Activated CD4-positive, CD25-positive, alpha-beta regulatory T cell (primary cell): ENCODE results near the gene CFAP97D1.

Experiments used
- DNase-seq, 4 experiments: peaks; one replicate each; lab custom pipeline; 2025; lab: John Stamatoyannopoulos, UW

CFAP97D1 gene

DNA sequence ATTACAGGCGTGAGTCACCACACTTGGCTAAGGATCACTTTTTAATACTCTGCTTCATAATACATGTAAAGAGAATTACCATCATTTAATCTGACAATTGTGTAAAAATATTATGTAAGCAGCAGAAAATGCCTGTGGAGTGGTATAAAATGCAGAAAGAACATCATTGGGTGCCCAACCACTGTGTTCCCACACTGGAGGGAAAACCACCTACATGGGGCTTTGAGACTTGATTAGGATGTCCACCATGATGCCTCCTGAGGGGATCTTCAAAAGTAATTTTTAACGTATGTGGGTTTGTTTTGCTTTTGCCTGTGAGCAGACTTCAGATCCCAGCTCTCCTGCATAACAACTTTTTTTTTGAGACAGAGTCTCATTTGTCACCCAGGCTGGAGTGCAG lies 18.8 kb downstream of the CFAP97D1 start:
- no peak for DNase-seq

DNA sequence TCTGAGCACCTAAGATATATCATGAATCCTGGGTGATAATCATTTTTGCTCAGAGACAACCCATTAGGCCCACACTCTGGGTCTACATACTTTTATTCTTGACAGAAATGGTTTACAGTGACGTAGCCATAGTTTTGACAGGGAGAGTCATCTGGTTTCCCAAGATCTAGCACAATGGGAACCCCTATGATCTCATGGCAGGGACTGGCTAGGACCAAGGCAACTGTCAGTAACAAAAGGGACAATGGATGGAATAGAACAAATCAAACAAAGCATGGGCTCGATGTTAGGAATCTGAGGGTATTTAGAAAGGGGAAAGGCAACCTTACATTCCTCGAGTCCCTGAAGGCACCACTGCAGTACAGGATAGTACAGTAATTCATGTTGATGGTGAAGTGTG lies 20.5 kb downstream of the CFAP97D1 start:
- no peak for DNase-seq

DNA sequence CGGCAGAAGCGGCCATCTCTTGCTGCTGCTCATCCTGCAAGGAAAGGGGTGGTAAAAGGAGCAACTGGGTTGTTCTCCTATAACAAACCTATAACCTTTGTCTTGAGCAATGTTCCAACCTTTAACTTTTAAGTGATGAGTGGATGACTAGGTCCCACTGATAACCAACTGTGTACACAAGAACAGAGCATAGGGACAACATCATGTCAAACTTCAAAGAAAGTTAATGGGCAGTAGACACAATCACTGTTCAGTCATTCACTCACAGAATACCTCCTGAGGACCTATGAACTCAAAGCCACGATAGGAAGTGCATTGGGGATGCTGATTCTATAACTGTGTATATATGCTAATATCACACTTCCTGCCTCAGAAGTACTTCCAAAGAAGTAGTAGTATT lies 21.6 kb downstream of the CFAP97D1 start:
- no peak for DNase-seq

DNA sequence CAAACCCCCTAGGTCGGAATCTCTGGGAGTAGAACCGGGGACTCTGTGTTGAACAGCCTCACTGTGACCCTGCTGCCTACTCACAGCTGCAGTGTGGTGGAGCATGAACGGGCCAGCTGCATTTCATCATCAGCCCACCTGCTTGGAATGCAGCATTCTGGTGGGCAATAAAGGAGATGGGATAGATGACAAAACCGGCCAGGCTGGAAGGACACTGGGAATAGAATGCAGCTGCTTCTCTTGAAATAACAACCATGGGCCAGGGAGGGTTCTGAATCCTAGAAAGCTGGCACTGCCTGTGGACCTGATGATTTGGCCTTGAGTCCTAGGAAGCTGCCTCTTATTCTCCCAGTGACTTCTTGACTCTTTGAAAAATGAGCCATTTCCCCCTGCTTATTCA lies 23.5 kb downstream of the CFAP97D1 start:
- DNase-seq = no peak

DNA sequence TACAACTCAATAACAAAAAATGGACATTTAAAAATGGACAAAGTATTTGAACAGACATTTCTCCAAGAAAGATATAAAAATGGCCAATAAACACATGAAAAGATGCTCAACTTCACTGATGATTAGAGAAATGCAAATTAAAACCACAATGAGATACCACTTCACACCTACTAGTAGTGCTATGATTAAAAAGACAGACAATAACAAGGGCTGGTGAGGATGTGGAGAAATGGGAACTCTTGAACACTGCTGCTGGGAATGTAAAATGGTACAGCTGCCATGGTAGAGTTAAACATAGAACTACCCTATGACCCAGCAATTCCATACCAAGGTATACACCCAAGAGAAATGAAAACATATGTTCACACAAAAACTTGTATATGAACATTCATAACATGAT lies 24.9 kb downstream of the CFAP97D1 start:
- no peak for DNase-seq

DNA sequence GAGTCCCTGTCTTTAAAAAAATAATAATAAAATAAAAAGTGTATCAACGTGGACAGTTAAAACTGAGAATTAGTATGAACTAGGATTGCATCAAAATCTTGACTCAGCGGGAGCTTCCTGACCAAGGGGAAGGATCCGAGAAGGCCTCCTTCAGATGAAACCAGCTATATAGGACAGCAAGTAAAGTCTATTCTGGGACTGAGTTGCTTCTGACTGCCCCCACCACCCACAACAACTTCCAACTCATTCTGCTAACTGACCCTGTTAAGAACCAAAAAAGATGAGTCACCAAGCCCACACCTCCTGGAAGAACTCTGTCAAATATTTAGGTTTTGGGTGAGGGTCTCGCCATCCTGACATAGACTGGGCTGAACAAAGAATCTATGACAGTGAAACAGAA lies 27.8 kb downstream of the CFAP97D1 start:
- DNase-seq = no peak

DNA sequence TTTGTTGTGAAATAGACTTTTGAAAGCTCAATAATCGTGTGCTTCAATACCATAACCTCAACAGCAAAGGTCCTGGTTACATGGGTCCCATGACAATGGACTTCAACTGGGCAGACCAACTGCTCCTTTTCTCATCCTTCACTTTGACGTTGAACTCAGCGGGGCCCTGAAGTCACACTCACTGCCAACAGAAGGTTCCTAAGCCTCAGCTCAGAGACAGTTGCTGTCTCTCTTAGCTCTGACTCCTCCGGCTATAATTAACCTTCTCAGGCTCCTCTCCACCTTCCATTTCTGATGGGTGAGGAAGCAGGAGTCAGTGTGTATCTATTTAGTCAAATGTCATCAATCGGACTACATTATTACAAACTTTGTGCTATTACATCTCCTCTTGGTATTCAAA lies 28.9 kb downstream of the CFAP97D1 start:
- no peak for DNase-seq

DNA sequence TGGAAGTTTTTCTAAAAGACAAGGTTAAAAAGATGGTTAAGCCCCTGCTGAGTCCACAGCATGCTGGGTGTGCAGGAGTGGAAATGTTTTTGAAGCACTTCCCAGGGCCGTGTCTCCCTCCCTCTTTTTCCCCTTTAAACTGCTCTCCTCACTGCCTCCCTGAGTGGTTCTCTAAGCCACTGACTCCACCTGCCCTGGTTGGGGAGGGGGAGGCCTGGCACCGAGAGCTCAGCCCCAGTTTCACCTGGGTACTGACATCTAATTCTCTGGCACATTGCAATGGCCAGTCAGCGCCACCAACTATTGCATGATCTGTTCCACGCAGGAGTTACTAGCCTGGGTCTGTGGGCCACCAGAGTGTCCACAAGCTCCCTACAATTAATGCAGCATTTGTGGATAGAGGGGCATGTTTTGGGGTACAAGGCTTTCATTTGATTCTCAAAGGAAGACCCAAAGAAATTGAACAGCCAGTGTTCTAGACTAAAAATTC lies 30.0 kb downstream of the CFAP97D1 start:
- no peak for DNase-seq

DNA sequence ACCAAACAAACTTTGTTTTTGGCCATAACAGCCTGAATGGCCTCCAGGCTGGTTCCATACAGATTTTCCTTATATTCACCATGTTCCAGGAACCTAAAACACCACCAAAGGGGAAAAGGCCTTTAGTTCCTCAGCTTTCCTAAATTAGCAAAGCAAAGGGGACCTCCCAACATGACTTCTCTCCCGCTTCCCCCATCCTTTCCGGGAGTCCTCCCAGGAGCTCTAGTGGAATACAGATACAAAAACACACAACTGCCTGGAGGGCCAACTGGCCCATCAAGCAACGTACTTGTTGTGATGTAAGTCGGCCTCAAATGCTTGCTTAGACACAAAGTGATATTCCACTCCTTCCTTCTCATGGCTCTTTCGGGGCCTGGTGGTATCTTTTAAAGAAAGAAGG lies 30.6 kb downstream of the CFAP97D1 start:
- DNase-seq = no peak

DNA sequence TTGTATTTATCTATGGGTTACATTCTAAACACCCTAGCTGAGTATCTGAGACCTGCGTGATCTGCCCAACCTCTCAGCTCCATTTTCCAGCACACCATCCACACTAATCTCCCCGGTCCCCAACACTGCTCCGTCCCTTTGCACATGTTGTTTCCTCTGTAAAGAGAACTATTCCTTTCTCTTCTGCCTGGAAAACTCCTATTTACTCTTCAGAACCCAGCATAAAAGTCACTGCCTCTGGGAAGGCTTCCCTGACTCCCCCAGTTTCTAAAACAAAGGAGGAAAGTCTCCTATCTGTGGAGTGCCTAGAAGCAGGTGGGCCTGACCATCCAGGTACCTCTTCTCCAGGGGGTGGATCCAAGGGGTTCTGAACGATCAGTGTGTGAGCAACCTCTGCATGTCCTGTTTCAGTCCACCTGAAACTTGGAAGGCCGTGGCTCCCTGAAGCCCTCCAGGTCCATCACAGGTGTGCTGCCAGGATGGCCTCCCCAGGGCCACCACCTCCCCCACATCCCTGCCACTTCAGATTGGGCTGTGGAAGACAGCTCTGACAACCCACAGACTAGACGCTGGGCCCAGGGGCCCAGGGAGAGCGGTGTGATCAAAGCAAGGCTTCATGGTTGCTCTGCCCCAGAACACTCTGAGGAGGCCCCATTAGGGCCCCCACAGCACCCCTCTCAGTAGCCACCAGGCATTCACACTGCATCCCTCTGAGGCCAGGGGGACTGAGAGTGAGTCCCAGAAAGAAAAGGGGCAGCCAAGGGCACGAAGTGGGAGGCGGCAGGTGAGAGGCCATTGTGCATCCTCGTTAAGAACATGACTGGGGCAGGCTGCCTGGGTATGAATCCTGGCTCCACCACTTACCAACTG lies 32.4 kb downstream of the CFAP97D1 start:
- DNase-seq = no peak

DNA sequence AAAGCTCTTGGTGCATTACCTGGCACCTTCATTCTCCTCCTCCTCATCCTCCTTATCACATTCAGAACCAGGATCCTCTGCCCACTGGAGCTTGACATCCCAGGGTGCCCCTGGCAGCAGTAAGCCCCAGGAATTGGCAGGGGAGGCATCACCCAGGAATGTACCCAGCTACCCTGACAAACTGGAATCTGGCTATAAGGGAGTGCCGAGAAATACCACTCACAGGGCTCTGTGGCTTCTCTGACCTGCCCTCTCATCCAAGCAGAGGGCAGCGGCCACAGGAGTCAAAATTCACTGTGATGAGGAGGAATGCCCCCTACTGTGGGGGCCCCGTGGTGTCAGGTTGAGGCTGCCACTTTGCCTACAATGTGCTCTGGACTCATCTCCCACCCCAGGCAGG lies 33.2 kb downstream of the CFAP97D1 start:
- no peak for DNase-seq

DNA sequence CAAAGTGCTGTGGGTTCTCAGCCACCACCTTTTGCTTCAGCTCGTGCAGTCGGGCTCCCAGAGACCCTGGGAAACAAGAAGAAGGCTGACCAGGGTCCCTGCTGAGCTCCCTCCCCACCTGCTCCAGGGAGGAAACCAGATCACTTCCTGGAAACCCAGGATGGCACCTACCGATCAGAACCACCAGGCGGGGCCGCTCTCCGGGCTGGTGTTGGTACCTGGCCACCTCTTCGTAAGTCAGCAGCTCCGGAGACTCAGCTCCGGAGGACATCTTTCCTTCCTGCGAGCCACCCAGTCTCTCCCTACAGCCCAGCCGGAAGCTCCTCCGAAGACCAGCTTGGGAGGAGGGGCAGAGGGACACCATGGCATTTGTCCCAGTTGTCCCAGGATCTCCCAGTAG lies 33.8 kb downstream of the CFAP97D1 start:
- DNase-seq = no peak

DNA sequence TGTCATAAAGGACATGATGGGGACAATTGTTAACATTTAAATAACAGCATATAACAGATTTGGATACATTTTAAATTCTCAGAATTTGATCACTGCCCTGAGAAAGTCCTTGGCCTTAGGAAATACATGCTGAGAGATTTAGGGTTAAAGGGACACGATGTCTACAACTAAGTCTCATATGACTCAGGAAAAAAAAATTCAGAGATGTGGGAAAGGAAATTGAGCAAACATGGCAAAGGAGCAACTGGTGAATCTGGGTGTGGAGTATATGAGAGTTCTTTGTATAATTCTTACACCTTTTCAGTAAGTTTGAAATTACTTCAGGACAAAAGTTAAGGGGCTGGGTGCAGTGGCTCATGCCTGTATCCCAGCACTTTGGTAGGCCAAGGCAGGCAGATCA lies 34.5 kb downstream of the CFAP97D1 start:
- DNase-seq = no peak

DNA sequence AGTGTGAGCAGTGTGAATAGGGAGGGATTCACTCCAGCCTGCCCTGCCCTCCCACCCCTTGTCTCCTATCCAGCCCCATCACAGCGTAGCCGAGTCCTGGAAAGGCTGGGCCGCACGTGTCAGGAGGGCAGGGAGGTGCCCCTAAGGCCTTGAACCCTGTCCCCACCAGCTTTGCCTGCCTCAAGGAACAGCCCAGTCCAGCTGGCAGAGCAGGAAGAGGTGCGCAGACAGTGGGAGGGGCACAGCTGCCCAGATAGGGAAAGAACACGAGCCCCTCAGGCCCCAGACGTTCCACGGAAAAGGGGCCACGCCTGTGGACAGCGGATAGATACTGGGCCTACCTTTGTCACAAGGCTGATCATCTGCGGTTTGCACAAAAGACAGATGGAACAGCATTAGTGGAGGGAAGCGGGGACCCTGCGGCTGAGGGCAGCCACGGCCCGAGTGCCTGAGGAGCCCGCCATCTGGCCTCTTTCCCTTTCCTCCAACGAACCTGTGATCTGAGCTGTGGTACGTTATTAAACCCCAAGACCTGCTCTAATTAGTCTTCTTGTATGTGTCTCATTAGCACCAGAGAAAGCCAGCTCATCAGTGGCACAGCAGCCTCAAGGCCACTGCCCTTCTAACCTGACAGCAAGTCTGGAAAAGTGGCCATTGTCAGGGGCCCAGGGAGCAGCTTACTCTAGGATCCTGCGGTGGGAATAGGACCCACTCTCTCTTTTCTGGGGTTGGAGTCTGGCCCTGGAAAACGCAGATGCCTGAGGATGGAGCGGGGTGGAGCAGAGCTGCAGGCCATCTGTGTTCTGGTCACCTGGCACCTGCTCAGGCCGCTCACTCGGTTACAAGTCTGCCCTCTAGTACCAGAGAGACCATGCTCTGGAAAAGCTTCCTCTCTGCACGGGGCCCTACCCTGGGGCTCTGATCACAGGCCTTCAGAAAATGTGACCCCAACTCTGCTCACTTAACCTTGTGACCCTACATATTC lies 36.4 kb downstream of the CFAP97D1 start:
- DNase-seq = no peak

DNA sequence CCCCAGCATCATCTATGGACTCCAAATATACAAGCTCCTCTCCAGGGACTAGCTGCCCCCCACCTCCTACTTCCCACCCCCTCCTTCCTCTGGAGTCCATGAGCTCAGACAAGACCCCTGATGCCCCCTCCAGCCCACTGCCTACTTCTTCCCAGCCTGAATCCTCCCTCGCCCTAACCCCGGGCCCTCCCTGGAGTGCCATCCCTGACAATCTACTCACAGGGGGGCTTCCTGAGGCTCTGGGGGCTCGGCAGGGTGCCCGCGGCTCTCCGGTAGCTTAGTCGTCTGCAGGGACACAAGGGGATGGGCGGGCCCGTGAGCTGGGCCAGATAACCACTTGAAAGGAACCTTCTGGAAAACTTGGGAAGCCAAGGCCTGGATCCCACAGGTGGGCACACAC lies 37.6 kb downstream of the CFAP97D1 start:
- DNase-seq = no peak

DNA sequence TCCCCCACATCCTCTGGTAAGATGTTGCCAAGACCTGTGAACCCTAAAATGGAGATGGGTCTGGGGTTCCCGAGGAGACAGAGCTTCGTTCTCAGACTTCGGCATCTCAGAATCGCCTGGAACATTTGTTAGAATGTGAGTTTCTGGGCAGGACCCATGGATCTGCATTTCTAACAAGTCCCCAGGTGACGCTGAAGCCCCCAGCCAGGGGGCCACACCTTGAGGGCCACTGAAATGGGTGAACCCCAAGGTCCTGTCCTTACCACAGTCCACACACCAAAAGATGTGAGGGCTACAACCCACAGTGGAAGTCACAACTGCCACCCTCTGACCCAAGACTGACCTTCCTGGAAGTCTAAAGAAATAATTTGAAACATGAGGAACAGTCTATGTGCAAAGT lies 38.7 kb downstream of the CFAP97D1 start:
- DNase-seq = no peak

DNA sequence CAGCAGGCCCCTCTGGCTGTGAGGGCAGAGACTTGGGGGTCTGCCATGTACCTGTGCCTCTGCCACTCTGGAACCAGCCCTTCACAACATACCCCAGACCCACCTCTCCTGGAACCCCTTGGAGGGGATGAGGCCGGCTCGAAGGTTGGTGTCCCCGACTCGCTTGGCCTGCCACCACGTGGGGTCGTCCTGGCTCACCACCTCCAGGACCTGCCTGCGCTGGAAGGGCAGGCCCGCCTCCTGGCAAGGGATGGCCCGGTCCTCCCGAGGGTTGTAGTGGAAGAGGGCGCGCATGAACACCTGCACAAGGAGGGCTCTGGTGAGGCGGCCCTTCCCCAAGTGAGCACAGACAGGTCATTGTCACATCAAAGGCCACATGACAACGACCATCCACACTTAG lies 40.5 kb downstream of the CFAP97D1 start:
- no peak for DNase-seq

DNA sequence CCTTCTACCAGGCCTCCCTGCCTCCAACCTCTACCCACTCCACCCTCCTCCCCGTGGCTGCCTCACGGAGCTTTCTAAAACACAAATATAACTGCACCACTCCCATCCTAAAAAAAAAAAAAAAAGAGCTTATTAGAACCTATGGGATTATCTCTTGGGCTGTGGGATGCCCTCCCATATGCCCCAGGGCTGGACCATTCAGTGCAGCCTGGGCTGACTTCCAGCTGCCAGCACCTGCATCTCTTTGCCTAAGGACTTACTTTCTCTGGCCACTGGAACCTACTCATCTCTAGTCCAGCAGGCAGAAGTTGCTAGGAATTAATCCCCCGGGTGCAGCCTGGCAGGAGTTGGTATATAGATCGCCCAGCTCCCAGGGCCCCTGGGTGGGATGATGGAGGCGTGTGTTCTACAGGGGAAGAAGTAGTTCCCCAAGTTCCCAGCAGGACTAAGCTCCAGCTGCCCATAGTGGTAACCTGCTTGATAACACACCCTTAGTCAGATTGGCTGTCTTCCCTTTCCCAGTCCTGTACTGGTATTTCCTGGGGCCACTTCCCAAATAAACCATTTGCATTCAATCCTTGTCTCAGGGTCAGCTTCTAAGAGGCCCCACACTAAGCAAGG lies 42.4 kb downstream of the CFAP97D1 start:
- DNase-seq = no peak

DNA sequence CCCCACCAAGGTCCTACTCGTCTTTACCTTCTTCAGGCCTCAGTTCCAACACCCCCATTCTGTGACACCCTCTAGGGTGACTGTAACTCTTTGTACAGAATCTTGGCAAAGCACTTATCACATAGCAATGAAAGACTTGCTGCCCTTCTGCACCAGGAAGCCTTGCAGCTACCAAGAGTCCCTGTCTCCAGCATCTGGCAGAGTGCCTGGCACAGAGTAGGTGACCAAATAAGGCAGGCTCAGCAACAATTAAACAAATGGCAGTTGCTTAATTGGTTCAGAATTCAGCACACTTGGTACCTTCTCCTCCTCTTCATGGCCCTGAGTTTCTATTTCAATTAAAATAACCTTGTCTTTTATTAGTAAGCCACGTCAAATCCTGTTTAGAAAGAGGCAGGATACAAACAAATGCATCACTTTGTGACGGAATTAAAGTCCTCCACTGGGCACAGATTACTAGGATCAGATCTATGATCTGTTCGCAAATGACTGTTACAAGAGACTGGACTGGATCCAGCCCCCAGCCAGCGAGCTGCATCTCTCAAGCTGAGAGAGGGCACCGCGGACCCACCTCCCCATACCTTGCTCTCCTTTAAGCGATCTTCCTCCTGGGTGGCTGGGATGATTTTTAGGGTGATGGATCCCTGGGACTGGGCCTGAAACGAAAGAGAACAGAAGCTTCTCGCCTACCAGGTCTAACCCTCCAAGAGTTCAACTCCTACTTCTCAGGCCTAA lies 43.3 kb downstream of the CFAP97D1 start:
- no peak for DNase-seq

DNA sequence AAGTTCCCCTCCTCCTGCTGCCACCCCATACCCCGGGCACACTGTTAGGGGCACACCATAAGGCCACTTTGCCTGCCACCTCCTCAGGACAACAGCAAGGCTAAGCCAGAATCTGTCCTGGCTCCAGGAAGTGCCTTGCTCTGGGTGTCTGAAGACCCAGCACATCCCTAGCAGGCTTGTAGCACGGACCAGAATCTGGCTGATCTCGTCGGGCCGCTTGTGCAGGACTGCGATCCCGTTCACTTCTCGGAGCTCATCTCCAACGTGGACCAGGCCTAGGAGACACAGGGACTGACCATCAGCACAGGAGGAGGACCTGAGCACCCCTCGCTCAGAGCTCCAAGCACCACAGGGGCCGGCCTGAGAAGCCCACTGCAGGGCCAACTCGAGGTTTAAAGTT lies 45.3 kb downstream of the CFAP97D1 start:
- no peak for DNase-seq

DNA sequence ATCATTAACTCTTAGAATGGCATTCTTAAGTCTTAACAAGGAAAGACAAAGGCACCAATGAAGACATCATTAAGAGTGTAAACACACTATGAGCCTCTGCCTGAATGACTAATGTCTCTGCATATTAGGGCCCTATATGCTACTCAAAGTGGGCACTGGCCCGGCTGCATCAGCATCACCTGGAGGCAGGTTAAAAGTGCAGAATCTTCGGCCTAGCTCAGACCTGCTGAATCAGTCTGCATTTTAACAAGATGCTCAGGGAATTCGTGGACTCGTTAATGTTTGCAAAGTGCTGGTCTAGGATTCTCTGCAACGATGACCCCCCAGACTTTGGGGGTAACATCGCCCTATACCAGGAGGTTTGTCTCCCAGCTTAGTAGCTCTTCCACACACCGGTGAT lies 46.0 kb downstream of the CFAP97D1 start:
- DNase-seq = no peak

DNA sequence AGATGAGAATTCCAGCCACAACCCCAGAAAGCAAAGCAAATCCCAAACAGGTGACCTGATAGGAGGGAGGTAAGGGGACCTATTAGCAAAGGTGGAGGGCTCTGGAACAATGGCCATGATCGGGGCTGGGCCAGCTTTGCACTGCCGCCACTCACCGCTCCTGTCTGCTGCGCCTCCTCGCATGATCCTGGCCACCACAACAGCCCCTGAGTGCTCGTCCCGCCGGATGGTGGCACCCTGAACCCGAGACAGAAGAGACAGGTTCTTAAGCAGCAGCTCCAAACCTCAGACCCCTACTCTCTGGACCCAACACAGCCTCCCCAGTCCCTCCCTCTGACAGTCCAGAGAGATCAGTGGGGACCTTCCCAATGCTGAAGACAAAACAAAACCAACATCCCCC lies 47.4 kb downstream of the CFAP97D1 start:
- DNase-seq = no peak
